GM23338 (cell line): ENCODE measurements around the gene SEL1L3.

Experiments used
- CTCF ChIP-seq, 2 experiments: fragments of 200-600 bp in 1 of 2; sonication (generic) in 1 of 2; conservative IDR thresholded peaks; 2 replicates each; pipeline versions ENCODE4 v1.5.1 to v1.6.1; 2016 to 2017; ENCODE audit warnings: antibody characterized with exemption in 2 of 2, low read depth in 2 of 2, mild to moderate bottlenecking in 2 of 2, moderate library complexity in 1 of 2
- EZH2 ChIP-seq: fragments of 200-600 bp; sonication (generic); IDR thresholded peaks from one replicate; pipeline ENCODE4 v1.8.0; 2017; ENCODE audit warnings: antibody characterized with exemption, mild to moderate bottlenecking, low read depth; ENCODE audit not compliant: unreplicated experiment
- EZH2phosphoT487 ChIP-seq: fragments of 200-600 bp; sonication (generic); IDR thresholded peaks from one replicate; pipeline ENCODE4 v1.8.1; 2018; ENCODE audit warnings: antibody characterized with exemption; ENCODE audit not compliant: unreplicated experiment
- JUNB ChIP-seq: IDR thresholded peaks from one replicate; pipeline ENCODE4 v1.6.1; 2016; ENCODE audit warnings: antibody characterized with exemption; ENCODE audit not compliant: unreplicated experiment
- NANOG ChIP-seq: IDR thresholded peaks from 2 replicates; pipeline ENCODE4 v1.6.1; 2016; ENCODE audit warnings: antibody characterized with exemption, borderline replicate concordance
- POLR2AphosphoS5 ChIP-seq: IDR thresholded peaks from 2 replicates; pipeline ENCODE4 v1.6.1; 2016; ENCODE audit warnings: antibody characterized with exemption, low read depth
- REST ChIP-seq: IDR thresholded peaks from one replicate; pipeline ENCODE4 v1.6.1; 2018; ENCODE audit warnings: antibody characterized with exemption; ENCODE audit not compliant: unreplicated experiment

- TF ChIP-seq REST: no peak
- no peak for TF ChIP-seq POLR2AphosphoS5
- TF ChIP-seq CTCF (conservative IDR thresholded peaks at IDR 0.05; ENCODE audit: low read depth in 2 of 2): peak; percentile 39 to 53
- TF ChIP-seq JUNB: no peak
- no peak for TF ChIP-seq EZH2
- TF ChIP-seq EZH2phosphoT487: no peak
- no peak for TF ChIP-seq NANOG
These were observed 5.4 kb downstream of the SEL1L3 start for GRCh38 chr4:25857403-25857802.
